Glomerular visceral epithelial cell (primary cell): ENCODE results near the gene AMFR.

Experiments
- DNase-seq: peaks from one replicate; pipeline ENCODE4 v3.0.0-alpha.2; 2016; ENCODE audit errors: extremely low spot score

The AMFR gene

DNA sequence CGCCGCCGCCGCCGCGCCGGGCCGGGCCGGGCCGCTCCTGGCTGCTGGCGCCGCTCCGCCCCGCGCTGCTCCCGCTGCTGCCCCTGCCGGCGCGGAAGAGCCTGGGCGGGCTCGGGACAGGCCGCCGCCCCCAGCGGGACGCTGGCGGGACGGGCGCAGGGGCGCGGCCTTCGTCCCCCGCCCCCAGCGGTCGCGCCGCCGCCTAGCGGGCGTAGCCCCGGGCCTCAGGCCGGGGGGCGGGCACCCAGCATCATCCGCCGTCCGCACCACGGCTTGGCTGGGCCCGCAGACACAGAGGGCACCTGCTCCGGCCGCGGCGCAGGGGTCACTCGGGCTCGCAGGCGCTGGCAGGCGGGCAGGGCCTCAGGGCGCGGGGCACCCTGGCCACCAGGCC is at the start of gene AMFR:
Gene AMFR, minus strand, starts transcription at position 107 of the 394 bp plus-strand sequence. CDS start 218 bp downstream, outside the sequence.
- peak; percentile 83 for DNase-seq

DNA sequence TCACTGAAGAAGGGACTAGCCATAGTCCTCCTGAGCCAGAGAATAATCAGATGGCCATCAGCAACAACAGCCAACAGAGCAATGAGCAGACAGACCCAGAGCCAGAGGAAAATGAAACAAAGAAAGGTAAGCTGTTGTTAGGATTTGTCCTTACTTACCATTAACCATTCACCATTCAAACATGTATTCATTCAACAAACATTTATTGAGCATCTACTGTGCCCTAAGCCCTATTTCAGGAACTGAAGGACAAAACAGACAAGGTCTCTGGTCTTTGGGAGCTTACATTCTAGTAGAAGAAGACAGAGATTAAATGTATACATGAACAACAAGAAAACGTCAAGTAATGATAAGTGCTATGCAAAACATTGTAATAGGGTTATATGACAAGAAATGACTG is 45.3 kb upstream of the AMFR start:
- no peak for DNase-seq

DNA sequence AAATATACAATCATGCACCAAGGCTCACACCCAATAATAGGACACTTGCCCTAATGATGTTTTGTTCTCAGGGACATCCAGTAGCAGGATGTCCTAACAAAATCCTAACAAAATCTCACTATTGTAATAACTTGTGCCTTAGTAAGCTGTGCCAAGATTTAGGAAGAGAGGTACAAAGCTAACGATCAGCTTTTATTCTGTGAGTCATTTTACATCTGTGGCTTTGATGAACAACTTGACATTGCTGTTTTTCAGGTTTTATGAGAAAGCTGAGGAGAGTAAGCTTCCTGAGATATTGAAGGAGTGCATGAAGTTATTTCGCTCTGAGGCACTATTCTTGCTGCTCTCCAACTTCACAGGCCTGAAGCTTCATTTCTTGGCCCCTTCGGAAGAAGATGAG is 44.9 kb upstream of the AMFR start:
- DNase-seq = no peak

DNA sequence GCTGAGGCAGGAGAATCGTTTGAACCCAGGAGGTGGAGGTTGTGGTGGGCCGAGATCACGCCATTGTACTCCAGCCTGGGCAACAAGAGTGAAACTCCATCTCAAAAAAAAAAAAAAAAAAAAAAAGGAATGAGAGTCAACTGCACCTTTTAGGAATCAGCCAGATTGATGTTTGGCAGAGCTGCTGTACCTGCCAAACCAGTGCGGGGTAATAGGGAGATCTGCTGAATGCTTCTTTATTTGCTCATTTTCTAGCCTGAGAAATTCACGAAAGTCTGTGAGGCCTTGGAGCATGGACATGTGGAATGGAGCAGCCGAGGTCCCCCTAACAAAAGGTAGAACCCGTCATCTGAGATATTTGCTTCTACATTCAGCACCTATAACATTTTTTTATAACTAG is 44.4 kb upstream of the AMFR start:
- no peak for DNase-seq

DNA sequence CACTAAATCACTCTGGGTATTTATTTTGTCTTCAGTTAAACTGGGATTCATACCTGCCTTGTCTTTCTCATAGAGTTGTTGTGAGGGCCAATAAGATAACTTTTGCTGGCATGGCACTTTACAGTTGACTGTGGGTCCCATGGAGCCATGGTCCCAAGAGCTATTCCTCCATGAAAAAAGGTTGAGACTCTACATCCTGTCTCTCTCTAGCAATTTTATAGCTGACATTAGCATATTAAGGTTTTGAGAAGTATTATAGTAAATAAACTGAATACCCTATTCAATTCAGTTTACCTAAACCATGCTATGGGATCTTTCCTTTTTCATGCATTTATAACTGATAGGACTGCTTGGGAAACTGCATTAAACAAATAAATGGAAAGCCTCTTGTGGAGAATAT is 43.5 kb upstream of the AMFR start:
- DNase-seq = no peak

DNA sequence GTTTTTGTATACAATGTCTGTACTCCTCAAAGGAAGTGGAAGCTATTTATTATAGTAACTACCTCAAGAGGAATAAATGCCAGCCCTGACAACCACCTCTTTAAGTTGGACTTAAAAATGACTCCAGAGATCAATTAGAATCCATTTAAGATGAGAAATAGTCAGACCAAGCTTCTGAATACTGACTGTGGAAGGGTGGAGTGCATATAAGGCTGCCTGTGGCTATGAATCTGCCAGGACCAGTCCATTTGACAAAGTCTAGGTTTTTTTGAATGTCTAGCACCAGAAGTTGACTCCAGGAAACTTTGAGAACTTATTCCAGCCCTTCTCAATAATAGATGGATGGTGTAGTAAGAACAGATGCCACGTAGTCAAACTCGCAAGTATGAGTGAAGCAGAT is 41.0 kb upstream of the AMFR start:
- no peak for DNase-seq

DNA sequence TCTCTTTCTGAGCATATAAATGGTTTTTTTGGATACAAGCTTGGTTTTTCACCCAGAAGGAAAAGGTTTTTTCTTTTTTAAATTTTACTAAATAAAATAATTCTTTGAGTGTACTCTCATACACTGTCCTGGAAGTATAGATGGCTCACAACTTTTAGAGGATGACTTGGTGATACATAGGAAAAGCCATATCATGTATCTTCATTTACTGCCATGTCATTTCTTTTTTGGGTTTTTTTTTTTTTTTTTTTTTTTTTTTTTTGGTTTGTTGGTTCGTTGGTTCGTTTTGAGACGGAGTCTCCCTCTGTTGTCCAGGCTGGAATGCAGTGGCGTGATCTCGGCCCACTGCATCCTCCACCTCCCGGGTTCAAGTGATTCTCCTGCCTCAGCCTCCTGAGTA is 37.8 kb upstream of the AMFR start:
- no peak for DNase-seq

DNA sequence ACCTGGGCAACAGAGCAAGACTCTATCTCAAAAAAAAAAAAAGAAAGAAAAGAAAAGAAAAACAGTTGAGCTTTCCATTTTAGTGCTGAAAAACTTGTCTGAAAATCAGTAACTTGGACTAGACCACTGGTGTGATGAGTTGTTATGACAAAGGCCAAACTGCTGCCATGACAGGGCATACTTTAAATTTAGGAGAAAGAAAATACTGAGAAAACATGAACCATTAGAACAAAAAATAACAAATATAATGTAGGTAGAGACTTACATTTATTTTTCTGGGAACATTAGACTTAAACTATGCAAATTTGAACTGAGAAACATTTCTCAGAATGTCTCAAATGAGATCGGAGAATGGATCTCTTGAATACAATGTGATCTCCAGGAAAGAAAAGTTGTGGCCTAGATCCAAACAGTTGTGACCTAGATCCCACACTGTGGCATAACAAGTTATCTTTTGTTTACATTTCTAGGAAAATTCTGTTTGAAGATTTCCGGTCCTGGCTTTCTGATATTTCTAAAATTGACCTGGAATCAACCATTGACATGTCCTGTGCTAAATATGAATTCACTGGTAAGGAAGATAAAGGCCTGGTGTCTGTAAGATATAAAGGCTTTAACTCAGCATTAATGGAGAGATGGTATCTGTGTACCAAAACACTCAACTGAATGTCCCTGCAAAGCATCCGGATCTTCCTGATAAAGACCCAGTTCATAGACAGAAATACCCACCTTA is 36.9 kb upstream of the AMFR start:
- DNase-seq = no peak

DNA sequence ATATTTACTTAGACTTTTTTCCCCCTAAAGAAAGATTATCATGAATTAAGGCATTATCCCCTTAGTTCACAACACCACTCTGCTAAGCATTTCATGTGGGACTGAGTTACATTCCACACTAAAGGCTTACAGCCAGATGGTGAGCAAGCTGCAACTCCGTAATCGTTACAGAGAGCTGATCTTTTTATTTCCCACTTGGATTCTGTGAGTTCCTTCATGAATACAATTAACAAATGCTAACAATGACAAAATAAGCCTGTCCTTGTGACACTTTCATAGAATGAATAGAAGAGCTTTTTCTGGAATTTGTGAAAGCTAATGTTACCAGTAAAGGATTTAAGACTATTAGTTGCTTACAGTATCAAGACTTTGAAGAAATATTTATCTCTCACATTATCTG is 34.8 kb upstream of the AMFR start:
- DNase-seq = no peak

DNA sequence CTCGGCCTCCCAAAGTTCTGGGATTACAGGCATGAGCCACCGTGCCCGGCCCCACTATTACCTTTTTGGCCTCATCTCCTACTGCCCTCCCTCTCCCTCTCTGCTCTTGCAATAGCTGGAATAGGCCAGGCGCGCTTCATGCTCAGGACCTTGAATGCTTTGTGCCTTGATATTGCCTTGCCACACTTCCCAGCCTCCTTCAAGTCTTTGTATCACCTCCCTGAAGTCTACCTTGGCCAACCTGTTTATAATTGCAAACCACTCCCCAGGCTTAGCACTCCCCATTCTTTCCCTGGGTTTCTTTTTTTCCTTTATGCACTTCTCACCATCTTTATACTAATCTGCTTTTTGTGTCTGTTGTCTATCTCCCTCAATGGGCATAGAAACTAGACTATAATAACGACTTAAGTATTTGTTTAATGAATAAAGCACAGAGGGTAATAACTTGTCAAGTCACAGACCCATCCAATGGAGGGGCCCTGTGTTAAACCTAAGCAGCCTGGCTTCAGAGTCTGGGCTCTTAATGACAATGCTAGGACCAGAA is 32.7 kb upstream of the AMFR start:
- no peak for DNase-seq

DNA sequence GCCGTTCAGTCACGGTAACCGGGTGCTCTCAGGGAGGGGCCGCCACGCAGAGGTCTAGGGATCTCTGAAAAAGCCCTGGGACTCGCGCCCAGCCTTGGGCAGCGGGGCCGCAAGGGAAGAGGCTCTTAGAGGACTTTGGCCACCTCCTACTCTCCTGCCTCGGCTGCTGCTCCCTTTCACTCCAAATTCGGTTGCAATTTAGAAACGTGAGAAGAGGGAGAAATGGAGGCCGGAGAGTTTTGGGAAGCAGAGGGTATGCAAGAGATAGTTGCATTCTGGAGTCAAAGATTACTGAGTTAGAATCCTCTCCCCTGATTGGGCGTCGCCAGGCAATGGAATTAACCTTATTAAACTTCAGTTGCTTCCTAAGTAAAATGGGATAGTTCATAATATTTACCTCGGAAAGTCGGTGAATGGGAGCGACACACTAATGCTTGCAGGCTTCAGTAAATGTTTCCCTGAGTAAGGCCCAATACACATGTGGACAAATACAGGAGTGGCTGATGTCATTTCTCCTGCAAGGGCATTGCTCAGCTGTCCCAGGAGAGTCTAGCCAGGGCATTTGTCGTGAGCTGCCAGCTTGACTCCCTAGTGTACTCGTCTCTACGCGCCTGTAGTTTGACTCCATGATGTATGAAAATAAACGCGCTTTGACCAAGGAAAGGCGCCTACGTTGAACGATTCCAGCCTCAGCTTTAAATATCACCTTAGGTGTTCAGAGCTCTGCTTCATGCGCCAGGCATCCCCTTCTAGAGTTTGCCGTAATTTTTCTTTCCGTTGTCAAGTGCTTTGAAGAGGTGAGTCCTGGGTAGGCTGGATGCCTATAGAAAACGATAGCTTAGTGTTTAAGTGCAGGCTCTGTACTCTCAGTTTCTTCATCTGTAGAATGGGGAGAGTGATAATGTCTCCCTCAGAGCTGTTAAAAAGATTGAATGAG is 26.7 kb upstream of the AMFR start:
- DNase-seq = peak; percentile 16

DNA sequence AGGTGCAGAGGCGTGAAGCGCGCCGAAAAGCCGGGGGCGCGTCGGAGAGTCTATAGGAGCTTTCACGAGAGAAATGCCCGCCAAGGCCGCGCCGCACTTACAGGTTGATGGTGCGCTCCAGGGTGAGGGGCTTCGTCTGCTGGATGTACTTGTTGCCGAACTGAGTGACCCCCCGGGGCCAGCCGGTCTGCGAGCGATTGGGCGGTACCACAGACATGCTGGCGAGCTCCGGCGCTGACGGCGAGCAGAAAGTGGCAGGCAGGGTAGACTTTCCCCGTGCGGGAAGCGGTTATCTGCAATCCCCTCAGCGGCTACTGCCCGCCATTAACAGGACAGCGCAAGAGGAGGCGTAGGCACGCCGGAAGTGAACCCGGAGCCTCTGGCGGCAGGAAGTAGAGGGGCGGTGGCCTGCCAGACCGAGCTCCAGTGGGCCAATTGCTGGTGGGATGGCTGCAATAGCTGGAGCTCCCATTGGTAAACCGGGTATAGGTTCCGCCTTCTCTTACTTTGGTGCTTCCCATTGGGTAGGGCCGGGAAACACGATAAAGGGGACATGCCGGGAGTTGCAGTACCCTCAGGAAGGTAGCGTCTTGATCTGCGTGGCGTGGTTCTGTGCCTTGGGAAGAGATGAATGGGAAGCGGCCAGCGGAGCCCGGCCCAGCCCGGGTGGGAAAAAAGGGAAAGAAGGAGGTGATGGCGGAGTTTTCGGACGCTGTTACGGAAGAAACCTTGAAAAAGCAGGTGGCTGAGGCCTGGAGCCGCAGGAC is 25.8 kb upstream of the AMFR start, which contains the start of the genes NUDT21 and OGFOD1:
Gene NUDT21, minus strand, starts transcription at position 347 of the 767 bp plus-strand sequence. Its CDS starts 130 bp downstream, at position 217.
Gene OGFOD1, plus strand, starts transcription at position 569 of the 767 bp plus-strand sequence. Its CDS starts 59 bp downstream, at position 628.
- peak; percentile 96 for DNase-seq

DNA sequence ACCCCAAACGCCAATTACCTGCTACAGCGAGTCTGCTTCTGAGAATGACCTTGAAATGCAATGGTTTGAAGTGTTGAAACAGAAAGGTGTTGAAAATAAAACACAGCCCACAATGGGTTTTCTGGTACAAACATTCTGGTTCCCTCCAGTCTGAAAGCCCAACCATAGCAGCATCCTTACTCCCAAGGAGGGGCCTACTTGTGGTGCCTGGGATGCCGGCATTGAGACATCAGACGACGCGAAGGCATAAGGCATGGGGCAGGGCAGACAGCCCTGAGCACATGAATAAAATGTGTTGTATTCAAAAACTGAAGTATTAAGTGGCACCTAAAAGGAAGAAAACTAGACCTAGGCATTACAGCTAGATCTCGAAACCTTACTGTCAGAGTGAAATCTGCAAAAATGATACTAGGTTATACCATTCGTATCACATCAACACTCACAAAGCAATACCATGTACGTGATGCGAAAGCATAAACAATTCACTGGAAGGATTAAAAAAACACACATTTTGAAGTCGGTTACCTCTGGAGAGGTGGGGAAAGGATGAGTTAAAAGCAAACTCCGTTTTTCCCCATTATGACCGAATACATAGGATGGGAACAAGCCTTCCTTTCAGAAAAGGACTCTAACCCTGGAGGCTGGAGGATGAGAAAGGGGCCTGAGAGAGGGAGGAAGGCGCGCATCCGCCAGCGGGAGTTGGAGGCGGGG is 25.1 kb upstream of the AMFR start:
- no peak for DNase-seq

DNA sequence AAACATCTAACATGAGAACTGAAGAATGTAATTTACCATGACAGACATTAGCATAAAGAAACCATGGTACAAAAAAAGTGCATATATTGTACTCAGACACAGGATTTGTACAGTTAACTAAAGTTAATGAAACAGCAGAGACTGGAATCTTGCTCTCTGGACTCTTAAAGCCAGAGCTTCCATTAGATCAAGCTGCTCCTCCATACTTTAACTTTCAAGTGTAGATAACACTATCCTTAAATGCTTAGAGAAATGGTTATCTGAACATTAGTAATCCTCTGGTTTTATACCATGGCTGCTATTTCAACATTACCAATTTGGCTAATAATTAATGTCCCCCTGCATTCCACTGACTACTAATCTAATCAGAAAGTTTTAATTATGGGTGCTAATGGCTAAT is 22.7 kb upstream of the AMFR start:
- DNase-seq = no peak

DNA sequence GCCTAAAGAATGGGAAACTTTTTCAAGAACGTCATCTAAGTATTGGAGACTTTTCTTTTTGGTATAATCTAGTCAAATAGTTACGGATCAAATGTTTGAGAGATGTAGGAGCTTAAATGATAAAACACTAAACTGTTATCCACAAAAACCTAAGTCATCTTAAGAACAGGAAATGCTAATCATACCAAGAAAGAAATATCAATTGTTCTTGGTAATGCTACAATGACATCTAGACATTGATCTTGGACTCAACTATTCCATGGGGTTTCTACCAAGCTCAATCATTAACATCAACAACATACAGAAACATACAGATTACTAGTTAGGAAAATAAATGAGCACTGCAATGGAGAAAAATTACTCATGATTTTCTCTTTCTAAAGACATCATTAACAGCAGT is 21.9 kb upstream of the AMFR start:
- DNase-seq = no peak

DNA sequence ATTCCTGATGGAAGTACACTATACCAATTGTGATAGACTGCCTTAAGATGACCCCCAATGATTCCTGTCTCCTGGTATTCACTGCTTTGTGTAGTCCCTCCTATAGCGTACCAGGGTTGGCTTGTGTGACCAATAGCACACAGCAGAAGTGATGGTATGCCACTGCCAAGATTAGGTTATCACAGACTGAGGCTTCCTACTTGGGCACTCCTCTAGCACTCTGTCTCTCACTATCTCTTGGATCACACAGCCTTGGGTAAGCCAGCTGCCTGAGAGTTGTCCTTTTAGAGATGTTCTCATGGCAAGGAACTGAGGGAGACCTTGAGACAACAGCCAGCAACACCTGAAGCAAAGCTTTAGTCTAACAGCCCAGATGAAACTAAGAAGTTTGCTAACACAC is 12.7 kb upstream of the AMFR start:
- DNase-seq = no peak

DNA sequence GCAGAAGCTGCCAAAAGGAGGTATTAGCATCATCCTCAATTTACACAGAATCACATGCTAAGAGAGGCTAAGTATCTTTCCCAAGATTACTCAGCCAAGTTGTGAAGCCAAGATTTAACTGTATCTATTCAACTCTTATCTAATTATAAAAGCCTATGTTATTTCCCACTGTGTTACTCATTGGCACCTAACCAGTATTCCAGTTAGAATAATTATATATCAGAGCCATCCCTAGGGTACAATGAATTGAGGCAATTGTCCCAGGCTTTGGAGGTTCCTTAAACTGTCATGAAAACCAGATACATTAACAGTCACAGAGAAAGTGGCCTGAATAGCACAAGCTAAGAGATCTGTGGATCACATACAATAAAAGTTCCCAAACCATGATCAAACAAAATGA is 10.9 kb upstream of the AMFR start:
- DNase-seq = no peak

DNA sequence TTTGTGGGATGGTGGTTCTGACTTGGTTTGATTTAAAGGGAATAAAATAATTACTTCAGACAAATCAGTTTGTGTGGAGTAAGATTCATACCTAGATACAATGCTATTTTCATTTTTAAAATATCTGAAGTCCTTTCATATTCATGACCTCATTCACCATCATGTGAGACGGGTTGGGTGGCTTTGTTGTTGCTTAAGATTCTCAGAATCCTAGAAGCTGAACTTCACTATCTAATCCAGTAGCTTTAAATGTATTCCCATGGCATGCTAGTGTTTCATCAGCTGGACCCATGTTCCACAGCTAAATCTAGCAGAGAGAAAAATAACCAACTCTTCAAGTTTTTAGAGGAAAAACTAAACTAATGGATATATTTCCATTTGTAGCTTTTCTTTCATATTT is 2.7 kb upstream of the AMFR start:
- DNase-seq = no peak

DNA sequence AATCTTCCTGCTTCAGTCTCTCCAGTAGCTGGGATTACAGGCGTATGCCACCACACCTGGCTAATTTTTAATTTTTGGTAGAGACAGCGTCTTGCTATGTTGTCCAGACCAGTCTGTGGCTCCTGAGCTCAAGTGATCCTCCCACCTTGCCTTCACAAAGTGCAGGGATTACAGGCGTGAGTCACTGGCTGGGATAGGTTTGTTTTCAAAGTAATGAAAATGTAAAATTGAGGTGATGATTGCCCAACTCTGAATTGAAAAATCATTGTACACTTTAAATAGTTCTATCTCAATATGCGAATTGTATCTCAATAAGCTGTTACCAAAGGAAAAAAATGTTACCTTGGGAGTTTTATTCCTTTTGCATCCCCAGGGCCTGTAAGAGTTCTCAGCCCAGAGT is 1.2 kb upstream of the AMFR start:
- peak; percentile 39 for DNase-seq

DNA sequence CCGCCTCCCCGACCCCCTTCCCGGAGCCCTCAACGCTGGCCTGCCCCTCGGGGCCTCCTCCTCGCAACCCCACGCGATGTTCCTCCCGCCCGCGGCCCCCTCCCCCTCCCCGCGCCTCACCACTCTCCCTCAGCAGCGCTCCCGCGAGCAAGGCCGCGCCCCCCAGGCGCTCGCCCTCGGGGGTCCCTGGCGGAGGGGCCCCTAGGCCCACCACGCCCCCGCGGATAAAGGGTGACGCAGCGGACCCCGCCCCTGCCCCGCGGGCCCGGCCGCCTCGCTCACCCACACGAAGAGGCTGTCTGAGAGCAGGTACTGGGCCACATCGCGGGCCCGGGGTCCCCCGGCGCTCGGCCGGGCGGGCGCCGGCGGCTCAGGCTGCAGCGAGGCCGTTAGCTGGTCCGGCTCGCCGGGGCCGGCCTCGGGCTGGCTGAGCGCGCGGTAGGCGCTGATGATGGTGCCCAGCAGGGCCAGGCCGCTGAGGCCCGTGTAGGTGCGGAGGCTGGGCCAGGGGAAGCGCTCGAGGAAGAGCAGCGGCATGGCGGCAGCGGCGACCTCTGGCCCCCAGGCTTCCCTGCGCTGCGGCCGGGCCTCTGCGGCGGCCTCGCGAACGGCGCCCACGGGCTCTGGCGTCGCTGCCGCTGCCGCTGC is 430 bp downstream of the AMFR start:
- DNase-seq = peak; percentile 15

DNA sequence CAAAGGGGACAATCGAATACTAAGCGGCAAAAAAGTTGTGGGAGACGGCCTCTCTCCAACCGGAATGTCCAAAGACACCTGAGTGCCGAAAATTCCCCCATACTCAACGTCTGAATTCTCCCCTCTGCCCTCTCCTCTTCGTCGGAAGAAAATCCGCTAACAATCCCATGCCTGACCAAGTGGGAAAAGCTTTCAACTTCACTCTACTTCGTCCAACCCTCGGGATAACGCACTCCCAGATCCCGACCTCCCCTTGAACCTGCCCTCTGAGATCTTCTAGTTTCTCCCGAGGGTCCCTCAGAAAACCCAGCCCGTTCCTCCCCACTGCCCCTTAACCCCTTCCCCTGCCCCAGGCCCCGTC is 961 bp downstream of the AMFR start:
- DNase-seq = no peak
